ENCODE measurements around the gene MORF4L1. TPM values are rescaled to one million over a fixed set of nuclear protein-coding genes. Genes with fewer than 3 reads are reported as not detected.

MORF4L1 gene
- total RNA-seq, 2 donors from 2014 or later, result 330 to 368 TPM

- Histone ChIP-seq H3K27ac (no peak overlapping the region), H3K4me3 (no peak overlapping the region), H3K4me1 (peaks cover 0 to 6% of the 10 kb centered on the region in 2 donors), H3K36me3 (peaks cover 71% of the 10 kb centered on the region), H3K9me3 (no peaks in the 10 kb centered on the region), H3K27me3 (no peaks in the 10 kb centered on the region)
- DNase-seq (ENCODE audit: low spot score), result no peak
- TF ChIP-seq CTCF (IDR thresholded peaks at IDR 0.05), result no peak
These were observed 48.8 kb downstream of the MORF4L1 start for GRCh38 chr15:78921517-78921916.

DNA sequence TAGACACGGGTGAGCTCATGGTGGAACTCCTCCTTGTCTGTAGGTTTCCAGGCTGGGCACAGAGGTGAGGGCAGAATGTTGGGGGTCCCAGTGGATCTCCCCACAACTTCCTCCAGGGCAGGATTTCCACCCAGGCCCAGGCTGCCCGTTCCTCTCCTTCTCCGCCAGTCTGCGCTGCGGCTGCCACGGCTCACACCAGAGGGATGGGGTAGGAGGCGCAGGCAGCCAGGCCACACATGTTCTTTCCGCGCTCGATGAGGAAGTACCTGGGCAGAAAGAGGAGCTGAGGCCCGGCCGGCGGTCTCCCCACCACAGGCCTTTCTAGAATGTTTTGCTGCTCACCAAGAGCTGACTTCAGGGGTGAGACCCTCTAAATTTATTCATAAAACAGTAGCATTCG, 49.2 kb downstream of the MORF4L1 start:
- Histone ChIP-seq H3K36me3 (peaks cover 75% of the 10 kb centered on the region), H3K27ac (no peak overlapping the region), H3K9me3 (no peaks in the 10 kb centered on the region)

GRCh38 chr15:78922527-78922926, 49.8 kb downstream of the MORF4L1 start:
- no peak for TF ChIP-seq CTCF (IDR thresholded peaks at IDR 0.05)
- H3K4me3 ChIP-seq, result no peak overlapping the region
- no peaks in the 10 kb centered on the region for H3K4me1 ChIP-seq
- peaks cover 76% of the 10 kb centered on the region for H3K36me3 ChIP-seq
- no peaks in the 10 kb centered on the region for H3K9me3 ChIP-seq
- no peak overlapping the region for H3K27ac ChIP-seq
- H3K27me3 ChIP-seq, result no peaks in the 10 kb centered on the region
- DNase-seq (ENCODE audit: low spot score), result no peak

More for the DNA sequence above, 49.2 kb downstream of the MORF4L1 start:
- Histone ChIP-seq H3K27me3 (no peaks in the 10 kb centered on the region), H3K4me1 (peaks cover 0 to 2% of the 10 kb centered on the region in 2 donors), H3K4me3 (no peak overlapping the region)
- TF ChIP-seq CTCF (IDR thresholded peaks at IDR 0.05), result no peak
- DNase-seq (ENCODE audit: low spot score), result no peak

DNA sequence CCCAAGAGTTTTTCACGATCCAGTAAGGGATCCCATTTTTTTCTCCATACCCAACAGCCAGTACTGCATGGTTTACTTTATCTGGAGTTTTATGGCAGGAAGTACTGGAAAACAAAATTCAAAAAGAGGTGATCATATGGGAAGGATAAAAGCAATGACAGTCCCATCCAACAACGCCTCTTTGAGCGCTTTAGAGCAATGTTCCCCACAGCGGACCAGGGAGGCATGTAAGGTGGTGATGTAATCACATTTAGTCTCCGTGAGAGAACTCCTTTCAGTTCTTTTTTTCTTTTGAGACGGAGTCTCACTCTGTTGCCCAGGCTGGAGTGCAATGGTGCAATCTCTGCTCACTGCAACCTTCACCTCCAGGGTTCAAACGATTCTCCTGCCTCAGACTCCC, 50.3 kb downstream of the MORF4L1 start:
- H3K9me3 ChIP-seq, result no peaks in the 10 kb centered on the region
- TF ChIP-seq CTCF (IDR thresholded peaks at IDR 0.05), result no peak
- no peak for DNase-seq (ENCODE audit: low spot score)
- no peak overlapping the region for H3K4me3 ChIP-seq
- peaks cover 72% of the 10 kb centered on the region for H3K36me3 ChIP-seq
- no peaks in the 10 kb centered on the region for H3K27me3 ChIP-seq
- no peaks in the 10 kb centered on the region for H3K4me1 ChIP-seq
- H3K27ac ChIP-seq, result no peak overlapping the region

GRCh38 chr15:78923480-78924360, 51.0 kb downstream of the MORF4L1 start:
- DNase-seq (ENCODE audit: low spot score), result no peak
- Histone ChIP-seq H3K36me3 (peaks cover 66% of the 10 kb centered on the region), H3K4me3 (no peak overlapping the region), H3K27me3 (no peaks in the 10 kb centered on the region), H3K27ac (no peak overlapping the region), H3K9me3 (no peaks in the 10 kb centered on the region), H3K4me1 (no peaks in the 10 kb centered on the region)
- TF ChIP-seq CTCF (IDR thresholded peaks at IDR 0.05), result no peak
